VCaP (cell line): ENCODE results near the gene RPS24.

Experiments
- H3K27ac ChIP-seq: fragments of 450-650 bp; 2 replicates; pipeline ENCODE4 v1.5.1; 2017
- TF ChIP-seq, protein P1 (sequence below): fragments of 450-650 bp; conservative IDR thresholded peaks from 2 replicates; pipeline ENCODE4 v1.5.1; 2017; ENCODE audit warnings: mild to moderate bottlenecking, moderate library complexity

Gene RPS24

GRCh38 chr10:78038791-78039547, 5.3 kb downstream of the RPS24 start:
- peak overlapping the region; percentile 78 for H3K27ac ChIP-seq
- TF ChIP-seq, protein P1, sequence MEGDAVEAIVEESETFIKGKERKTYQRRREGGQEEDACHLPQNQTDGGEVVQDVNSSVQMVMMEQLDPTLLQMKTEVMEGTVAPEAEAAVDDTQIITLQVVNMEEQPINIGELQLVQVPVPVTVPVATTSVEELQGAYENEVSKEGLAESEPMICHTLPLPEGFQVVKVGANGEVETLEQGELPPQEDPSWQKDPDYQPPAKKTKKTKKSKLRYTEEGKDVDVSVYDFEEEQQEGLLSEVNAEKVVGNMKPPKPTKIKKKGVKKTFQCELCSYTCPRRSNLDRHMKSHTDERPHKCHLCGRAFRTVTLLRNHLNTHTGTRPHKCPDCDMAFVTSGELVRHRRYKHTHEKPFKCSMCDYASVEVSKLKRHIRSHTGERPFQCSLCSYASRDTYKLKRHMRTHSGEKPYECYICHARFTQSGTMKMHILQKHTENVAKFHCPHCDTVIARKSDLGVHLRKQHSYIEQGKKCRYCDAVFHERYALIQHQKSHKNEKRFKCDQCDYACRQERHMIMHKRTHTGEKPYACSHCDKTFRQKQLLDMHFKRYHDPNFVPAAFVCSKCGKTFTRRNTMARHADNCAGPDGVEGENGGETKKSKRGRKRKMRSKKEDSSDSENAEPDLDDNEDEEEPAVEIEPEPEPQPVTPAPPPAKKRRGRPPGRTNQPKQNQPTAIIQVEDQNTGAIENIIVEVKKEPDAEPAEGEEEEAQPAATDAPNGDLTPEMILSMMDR, result no peak

GRCh38 chr10:78039743-78040142, 6.1 kb downstream of the RPS24 start:
- TF ChIP-seq, protein P1, result no peak
- no peak overlapping the region; the same call in 1 of the 2 replicates for H3K27ac ChIP-seq

- H3K27ac ChIP-seq, result peak overlapping the region; percentile 24; the same call in 1 of the 2 replicates
- TF ChIP-seq, protein P1, result no peak
Observed at GRCh38 chr10:78041170-78042057, 7.8 kb downstream of the RPS24 start.

DNA sequence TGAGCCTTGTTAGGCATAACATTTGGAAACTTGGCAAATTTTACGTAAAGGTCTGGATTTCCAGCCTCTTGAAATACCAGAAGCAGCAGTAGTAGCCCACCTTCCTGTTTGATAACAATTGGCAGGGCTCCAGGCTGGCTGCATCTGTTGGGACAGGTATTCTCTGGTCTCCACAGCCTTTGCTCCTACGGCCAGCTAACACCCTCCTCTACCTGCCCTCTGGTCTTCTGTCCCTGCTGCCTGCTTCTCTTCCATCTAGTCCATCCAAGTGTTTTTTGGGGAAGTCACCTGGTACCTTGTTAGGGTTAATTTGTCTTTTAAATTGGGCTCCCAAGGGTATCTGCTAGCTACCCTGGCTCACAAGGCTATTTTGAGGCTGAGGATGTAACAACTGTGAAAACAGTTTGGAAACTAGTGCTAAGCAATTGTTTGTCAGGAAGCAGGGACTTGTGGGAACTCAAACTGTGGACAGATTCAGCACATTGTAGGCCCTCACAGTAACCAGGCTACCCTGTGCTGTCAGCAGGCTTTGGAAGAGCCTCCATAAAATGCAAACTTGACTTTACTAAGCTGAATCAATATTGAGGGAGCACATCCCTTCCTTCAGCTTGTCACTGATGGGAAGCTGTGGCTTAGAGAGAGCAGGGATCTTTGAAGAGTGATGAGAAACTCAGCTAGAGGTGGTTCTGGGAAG, 8.5 kb downstream of the RPS24 start:
- peak overlapping the region; percentile 24; the same call in 1 of the 2 replicates for H3K27ac ChIP-seq
- TF ChIP-seq, protein P1, result no peak

DNA sequence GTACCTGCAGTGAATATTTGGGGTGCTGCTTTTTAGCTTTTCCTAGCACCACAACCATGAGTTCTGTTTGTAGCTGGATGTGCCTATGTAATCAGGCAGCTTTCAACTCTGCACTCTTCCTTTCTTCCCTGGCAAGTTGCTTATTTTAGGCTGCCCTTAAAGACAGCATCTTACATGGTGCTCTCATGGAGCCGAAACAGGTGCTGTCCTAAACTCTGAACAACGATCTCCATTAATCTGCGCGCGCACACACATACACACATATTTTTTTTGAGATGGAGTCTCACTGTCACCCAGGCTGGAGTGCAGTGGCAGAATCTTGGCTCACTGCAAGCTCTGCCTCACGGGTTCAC, 9.1 kb downstream of the RPS24 start:
- no peak overlapping the region; the same call in 1 of the 2 replicates for H3K27ac ChIP-seq
- TF ChIP-seq, protein P1, result no peak

DNA sequence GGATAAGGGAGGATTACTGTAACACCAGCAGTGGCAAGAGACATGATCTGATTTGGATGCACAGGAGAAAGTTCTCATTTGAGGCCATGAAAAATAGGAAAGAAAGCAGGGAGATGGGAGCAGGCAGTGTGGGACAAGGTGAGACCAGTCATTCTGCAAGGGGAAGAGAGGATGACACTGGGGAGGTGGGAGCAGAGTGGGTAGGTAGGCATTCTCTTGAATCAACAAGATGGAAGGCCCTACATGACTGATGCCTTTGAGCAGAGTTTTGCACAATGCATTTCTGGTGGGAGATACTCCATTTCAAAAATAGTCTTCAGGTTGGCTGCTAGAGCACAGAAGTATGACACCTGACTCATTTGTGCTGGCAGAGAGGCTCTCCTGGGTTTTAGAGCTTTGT, 10.5 kb downstream of the RPS24 start:
- no peak overlapping the region; the same call in 1 of the 2 replicates for H3K27ac ChIP-seq
- TF ChIP-seq, protein P1, result no peak

DNA sequence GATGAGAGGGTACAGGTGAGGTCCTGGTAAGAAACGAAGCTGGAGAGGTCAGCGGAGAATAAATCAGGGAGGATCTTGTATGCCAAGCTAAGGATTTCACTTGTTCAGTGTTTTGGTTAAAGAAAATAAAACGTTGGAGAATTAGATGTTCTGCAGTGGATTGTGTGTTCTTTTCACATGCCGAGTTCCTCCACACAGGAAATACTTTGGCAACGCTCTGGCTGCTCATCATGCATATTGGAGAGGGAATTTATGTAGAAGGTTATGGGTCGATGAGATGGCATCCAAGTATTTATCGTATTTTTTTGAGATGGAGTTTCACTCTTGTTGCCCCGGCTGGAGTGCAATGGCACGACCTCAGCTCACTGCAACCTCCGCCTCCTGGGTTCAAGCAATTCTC, 11.0 kb downstream of the RPS24 start:
- no peak overlapping the region; the same call in 1 of the 2 replicates for H3K27ac ChIP-seq
- TF ChIP-seq, protein P1, result no peak
